Mesodermal cell (in vitro differentiated cells): ENCODE results near the gene RPL7A.
A peak's percentile ranks its signal among the peaks of the same experiment; 100 is the strongest.
"Not testable (repeated sequence)": the region's sequence is repeated elsewhere in the genome, so short reads cannot be mapped to it uniquely, and the experiment has no call there.

Experiments
- H3K27ac ChIP-seq: 2 replicates; pipeline ENCODE4 v1.7.0; 2013; ENCODE audit warnings: mild to moderate bottlenecking, low read depth, low read length, moderate library complexity; ENCODE audit not compliant: severe bottlenecking
- H3K36me3 ChIP-seq: 2 replicates; pipeline ENCODE4 v1.7.1; 2013; ENCODE audit warnings: mild to moderate bottlenecking, low read length, moderate library complexity; ENCODE audit not compliant: control insufficient read depth, insufficient read depth
- H3K4me1 ChIP-seq: one replicate; pipeline ENCODE4 v1.7.1; 2013; ENCODE audit warnings: mild to moderate bottlenecking, low read length; ENCODE audit not compliant: insufficient read depth, control insufficient read depth, poor library complexity, severe bottlenecking
- H3K4me3 ChIP-seq: 2 replicates; pipeline ENCODE4 v1.7.0; 2013; ENCODE audit warnings: low read length, control low read depth, mild to moderate bottlenecking; ENCODE audit not compliant: insufficient read depth, poor library complexity, severe bottlenecking; ENCODE audit errors: extremely low read depth
- H3K9me3 ChIP-seq: 2 replicates; pipeline ENCODE4 v1.7.1; 2013; ENCODE audit warnings: mild to moderate bottlenecking, low read length, moderate library complexity; ENCODE audit not compliant: control insufficient read depth
- WGBS, 2 experiments: methylation state at CpG; one replicate each; pipeline ENCODE4 v1.1.5; 2013; ENCODE audit warnings: missing lambda C conversion rate in 2 of 2; ENCODE audit not compliant: insufficient coverage in 2 of 2; 5-methylcytosine and 5-hydroxymethylcytosine counted together

RPL7A gene

GRCh38 chr9:133329306-133330156 is 18.5 kb upstream of the RPL7A start:
- peaks cover 41% of the 10 kb centered on the region for H3K36me3 ChIP-seq
- WGBS, 2 experiments, result 55 to 58% methylated on average over 13 to 17 of the region's 21 CpGs
- not testable (repeated sequence) for H3K4me1 ChIP-seq, H3K4me3 ChIP-seq, H3K27ac ChIP-seq, H3K9me3 ChIP-seq

- Histone ChIP-seq H3K4me1 (peaks cover 5% of the 10 kb centered on the region), H3K27ac (no peak overlapping the region), H3K36me3 (peaks cover 47% of the 10 kb centered on the region), H3K4me3 (no peak overlapping the region), H3K9me3 (no peaks in the 10 kb centered on the region)
- WGBS, 2 experiments, result 92 to 96% methylated on average over 18 to 19 of the region's 19 CpGs
Observed at GRCh38 chr9:133331221-133331620, 16.8 kb upstream of the RPL7A start.

GRCh38 chr9:133331641-133332380 is 16.2 kb upstream of the RPL7A start:
- Histone ChIP-seq H3K27ac (no peak overlapping the region), H3K36me3 (peaks cover 47% of the 10 kb centered on the region), H3K4me3 (no peak overlapping the region), H3K4me1 (peaks cover 5% of the 10 kb centered on the region), H3K9me3 (no peaks in the 10 kb centered on the region)
- WGBS, 2 experiments, result 95 to 97% methylated on average over 45 to 55 of the region's 57 CpGs

- peaks cover 5% of the 10 kb centered on the region for H3K4me1 ChIP-seq
- 93 to 94% methylated on average over 20 of the region's 20 CpGs for WGBS, 2 experiments
Observed at GRCh38 chr9:133332381-133332730, 15.7 kb upstream of the RPL7A start.

GRCh38 chr9:133333011-133333410 is 15.0 kb upstream of the RPL7A start:
- H3K9me3 ChIP-seq, result no peaks in the 10 kb centered on the region

More at GRCh38 chr9:133332381-133332730, 15.7 kb upstream of the RPL7A start:
- no peak overlapping the region for H3K27ac ChIP-seq
- no peak overlapping the region for H3K4me3 ChIP-seq
- H3K36me3 ChIP-seq, result peaks cover 47% of the 10 kb centered on the region
- H3K9me3 ChIP-seq, result no peaks in the 10 kb centered on the region

GRCh38 chr9:133333566-133333965 is 14.5 kb upstream of the RPL7A start:
- Histone ChIP-seq H3K36me3 (peaks cover 47% of the 10 kb centered on the region), H3K27ac (no peak overlapping the region), H3K4me3 (no peak overlapping the region), H3K4me1 (peaks cover 5% of the 10 kb centered on the region), H3K9me3 (no peaks in the 10 kb centered on the region)
- 93 to 98% methylated on average over 8 to 9 of the region's 10 CpGs for WGBS, 2 experiments

More at GRCh38 chr9:133333011-133333410, 15.0 kb upstream of the RPL7A start:
- Histone ChIP-seq H3K4me3 (no peak overlapping the region), H3K27ac (no peak overlapping the region), H3K4me1 (peaks cover 5% of the 10 kb centered on the region), H3K36me3 (peaks cover 47% of the 10 kb centered on the region)
- 96 to 99% methylated on average over 8 to 11 of the region's 11 CpGs for WGBS, 2 experiments

- no peak overlapping the region for H3K27ac ChIP-seq
- 88 to 90% methylated on average over 6 of the region's 6 CpGs for WGBS, 2 experiments
- H3K4me3 ChIP-seq, result no peak overlapping the region
- peaks cover 5% of the 10 kb centered on the region for H3K4me1 ChIP-seq
- H3K9me3 ChIP-seq, result no peaks in the 10 kb centered on the region
- peaks cover 51% of the 10 kb centered on the region for H3K36me3 ChIP-seq
Observed at GRCh38 chr9:133334161-133334560, 13.9 kb upstream of the RPL7A start.

GRCh38 chr9:133334888-133335287 is 13.1 kb upstream of the RPL7A start:
- not testable (repeated sequence) for H3K4me1 ChIP-seq, H3K9me3 ChIP-seq, H3K27ac ChIP-seq
- H3K36me3 ChIP-seq, result peaks cover 58% of the 10 kb centered on the region
- WGBS, 2 experiments, result 80 to 92% methylated on average over 8 to 11 of the region's 11 CpGs
- peak overlapping the region; percentile 87 for H3K4me3 ChIP-seq

GRCh38 chr9:133335924-133336811 is 11.8 kb upstream of the RPL7A start, which contains the start of gene SURF6:
SURF6 (minus strand) TSS chr9:133336188; CDS start chr9:133336132, 56 bp downstream.
- peaks cover 5% of the 10 kb centered on the region for H3K4me1 ChIP-seq
- no peaks in the 10 kb centered on the region for H3K9me3 ChIP-seq
- peaks cover 56% of the 10 kb centered on the region for H3K36me3 ChIP-seq
- peak within 1 kb of the TSS; percentile 87 for H3K4me3 ChIP-seq
- 7 to 11% methylated on average over 46 to 64 of the region's 70 CpGs for WGBS, 2 experiments
- H3K27ac ChIP-seq, result peak within 1 kb of the TSS; percentile 62

GRCh38 chr9:133339641-133340040 is 8.4 kb upstream of the RPL7A start:
- H3K36me3 ChIP-seq, result peaks cover 60% of the 10 kb centered on the region
- H3K4me1 ChIP-seq, result peaks cover under 1% of the 10 kb centered on the region
- H3K9me3 ChIP-seq, result no peaks in the 10 kb centered on the region
- H3K27ac ChIP-seq, result no peak overlapping the region
- no peak overlapping the region for H3K4me3 ChIP-seq
- WGBS, 2 experiments, result 88 to 93% methylated on average over 5 of the region's 5 CpGs
